Hepatocyte (in vitro differentiated cells): ENCODE data around the gene AGTPBP1. TPM values are rescaled to one million over a fixed set of nuclear protein-coding genes. Genes with fewer than 3 reads are reported as not detected.
A peak's percentile ranks its signal among the peaks of the same experiment; 100 is the strongest.

Source experiments
- DNase-seq: peaks from one replicate; pipeline ENCODE4 v3.0.0-alpha.2; 2016; ENCODE audit warnings: low spot score
- H2AFZ ChIP-seq: fragments of 200-600 bp; sonication (generic); 2 replicates; pipeline ENCODE4 v1.6.0; 2016; ENCODE audit warnings: antibody characterized with exemption, mild to moderate bottlenecking
- H3K27ac ChIP-seq: fragments of 200-600 bp; sonication (generic); 2 replicates; pipeline ENCODE4 v1.5.1; 2016; ENCODE audit warnings: mild to moderate bottlenecking
- H3K27me3 ChIP-seq: fragments of 200-600 bp; sonication (generic); 2 replicates; pipeline ENCODE4 v1.6.1; 2016
- H3K36me3 ChIP-seq: fragments of 200-600 bp; sonication (generic); replicated peaks from 2 replicates; pipeline ENCODE4 v1.5.1; 2016; ENCODE audit warnings: low read depth; ENCODE audit not compliant: insufficient read depth
- H3K4me1 ChIP-seq: fragments of 200-600 bp; sonication (generic); 2 replicates; pipeline ENCODE4 v1.5.1; 2016; ENCODE audit warnings: mild to moderate bottlenecking, moderate library complexity; ENCODE audit not compliant: insufficient read depth
- H3K4me2 ChIP-seq: fragments of 200-600 bp; sonication (generic); 2 replicates; pipeline ENCODE4 v1.6.0; 2016
- H3K4me3 ChIP-seq: fragments of 200-600 bp; sonication (generic); 2 replicates; pipeline ENCODE4 v1.5.1; 2016; ENCODE audit warnings: mild to moderate bottlenecking
- H3K79me2 ChIP-seq: fragments of 200-600 bp; sonication (generic); 2 replicates; pipeline ENCODE4 v1.6.0; 2017; ENCODE audit warnings: mild to moderate bottlenecking
- H3K9me2 ChIP-seq: fragments of 200-600 bp; sonication (generic); replicated peaks from 2 replicates; pipeline ENCODE4 v1.6.0; 2017; ENCODE audit warnings: mild to moderate bottlenecking; ENCODE audit not compliant: insufficient read depth
- H3K9me3 ChIP-seq: fragments of 200-600 bp; sonication (generic); 2 replicates; pipeline ENCODE4 v1.5.1; 2016; ENCODE audit warnings: low read depth, mild to moderate bottlenecking
- H4K20me1 ChIP-seq: fragments of 200-600 bp; sonication (generic); 2 replicates; pipeline ENCODE4 v1.6.0; 2016; ENCODE audit warnings: mild to moderate bottlenecking; ENCODE audit not compliant: insufficient read depth, poor library complexity, severe bottlenecking
- EZH2 ChIP-seq: fragments of 200-600 bp; sonication (generic); IDR thresholded peaks from 2 replicates; pipeline ENCODE4 v1.6.1; 2016; ENCODE audit warnings: antibody characterized with exemption, mild to moderate bottlenecking, borderline replicate concordance
- EZH2phosphoT487 ChIP-seq: fragments of 200-600 bp; sonication (generic); IDR thresholded peaks from one replicate; pipeline ENCODE4 v1.6.1; 2018; ENCODE audit warnings: antibody characterized with exemption, mild to moderate bottlenecking, low read depth, moderate library complexity; ENCODE audit not compliant: unreplicated experiment, severe bottlenecking
- WGBS: methylation state at CpG from one replicate; pipeline ENCODE4 v1.1.6; 2016; ENCODE audit warnings: low lambda C conversion rate; ENCODE audit errors: missing lambda C conversion rate; 5-methylcytosine and 5-hydroxymethylcytosine counted together
- polyA plus RNA-seq: library from polyadenylated mRNA; unstranded; fragments of >200 nt; fragmentation: Nextera tagmentation; extraction: Ambion mirVana; gene quantifications from 2 replicates; pipeline ENCODE4 v1.2.1, GENCODE V29; 2016
- total RNA-seq: library from RNA; depleted of rRNA; stranded (reverse); fragments of >200 nt; gene quantifications from 2 replicates; pipeline ENCODE4 v1.2.3, GENCODE V29; 2014
- TF ChIP-seq, protein P1 (sequence below): fragments of 200-600 bp; sonication (generic); IDR thresholded peaks from 2 replicates; pipeline ENCODE4 v1.5.1; 2016; ENCODE audit warnings: antibody characterized with exemption, mild to moderate bottlenecking; ENCODE audit not compliant: poor library complexity

AGTPBP1 gene
- total and polyA plus RNA-seq, 2 experiments from 2014 or later: 7.6 to 16.8 TPM

DNA sequence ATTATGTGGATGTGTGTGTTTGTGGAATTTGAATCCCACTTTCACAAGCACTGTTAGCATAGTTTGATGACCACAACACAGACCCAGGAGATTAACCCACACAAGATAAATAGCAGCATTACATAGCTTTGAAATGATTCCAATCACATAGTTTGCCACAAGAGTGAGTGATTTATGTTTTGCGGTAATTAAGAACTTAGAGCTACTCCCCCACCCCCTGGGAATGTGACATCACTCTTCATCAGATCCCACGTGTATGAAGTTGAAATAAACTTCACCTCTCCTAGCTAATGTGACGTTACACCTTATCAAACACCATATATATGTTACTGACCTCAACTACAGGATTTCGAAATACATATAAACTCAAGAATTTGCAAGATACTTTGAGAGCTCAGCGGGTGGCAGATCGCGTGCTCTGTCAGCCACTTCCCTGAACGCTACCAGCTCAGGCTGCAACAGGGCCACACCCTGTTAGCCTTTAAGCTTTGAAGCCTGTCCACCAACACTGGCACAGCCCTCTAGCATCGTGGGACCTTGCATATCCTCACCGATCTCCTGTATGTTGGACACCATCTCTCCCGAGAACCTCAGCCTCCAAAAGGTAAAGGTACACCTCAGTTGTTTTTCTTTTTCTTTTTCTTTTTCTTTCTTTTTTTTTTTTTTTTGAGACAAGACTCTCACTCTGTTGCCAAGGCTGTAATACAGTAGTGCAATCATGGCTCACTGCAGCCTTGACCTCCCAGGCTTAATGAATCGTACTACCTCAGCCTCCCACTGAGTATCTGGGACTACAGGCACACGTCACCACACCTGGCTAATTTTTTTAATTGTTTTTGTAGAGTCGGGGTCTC, 1.7 kb upstream of the AGTPBP1 start:
- H3K4me2 ChIP-seq: peak overlapping the region; percentile 87

GRCh38 chr9:85742597-85742936, 813 bp upstream of the AGTPBP1 start:
- DNase-seq: no peak
- Histone ChIP-seq H3K27ac (peak overlapping the region; percentile 94), H3K9me3 (no peaks in the 10 kb centered on the region), H3K4me2 (peak overlapping the region; percentile 87), H3K79me2 (peaks cover 31% of the 10 kb centered on the region), H3K4me1 (peaks cover 5% of the 10 kb centered on the region), H4K20me1 (no peaks in the 10 kb centered on the region), H3K36me3 (no peaks in the 10 kb centered on the region), H3K9me2 (no peaks in the 10 kb centered on the region), H3K4me3 (peak overlapping the region; percentile 81), H3K27me3 (no peaks in the 10 kb centered on the region), H2AFZ (peak overlapping the region; percentile 94)
- TF ChIP-seq, protein P1, sequence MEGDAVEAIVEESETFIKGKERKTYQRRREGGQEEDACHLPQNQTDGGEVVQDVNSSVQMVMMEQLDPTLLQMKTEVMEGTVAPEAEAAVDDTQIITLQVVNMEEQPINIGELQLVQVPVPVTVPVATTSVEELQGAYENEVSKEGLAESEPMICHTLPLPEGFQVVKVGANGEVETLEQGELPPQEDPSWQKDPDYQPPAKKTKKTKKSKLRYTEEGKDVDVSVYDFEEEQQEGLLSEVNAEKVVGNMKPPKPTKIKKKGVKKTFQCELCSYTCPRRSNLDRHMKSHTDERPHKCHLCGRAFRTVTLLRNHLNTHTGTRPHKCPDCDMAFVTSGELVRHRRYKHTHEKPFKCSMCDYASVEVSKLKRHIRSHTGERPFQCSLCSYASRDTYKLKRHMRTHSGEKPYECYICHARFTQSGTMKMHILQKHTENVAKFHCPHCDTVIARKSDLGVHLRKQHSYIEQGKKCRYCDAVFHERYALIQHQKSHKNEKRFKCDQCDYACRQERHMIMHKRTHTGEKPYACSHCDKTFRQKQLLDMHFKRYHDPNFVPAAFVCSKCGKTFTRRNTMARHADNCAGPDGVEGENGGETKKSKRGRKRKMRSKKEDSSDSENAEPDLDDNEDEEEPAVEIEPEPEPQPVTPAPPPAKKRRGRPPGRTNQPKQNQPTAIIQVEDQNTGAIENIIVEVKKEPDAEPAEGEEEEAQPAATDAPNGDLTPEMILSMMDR: no peak
- TF ChIP-seq EZH2 (no peak), EZH2phosphoT487 (no peak)
- WGBS: 8% methylated on average over 4 of the region's 4 CpGs

More for the DNA sequence above, 1.7 kb upstream of the AGTPBP1 start:
- peak; percentile 66 for DNase-seq
- peaks cover 21% of the 10 kb centered on the region for H3K79me2 ChIP-seq
- H4K20me1 ChIP-seq: no peaks in the 10 kb centered on the region
- no peak overlapping the region for H3K4me3 ChIP-seq
- peak overlapping the region; percentile 94 for H3K27ac ChIP-seq
- H3K27me3 ChIP-seq: no peaks in the 10 kb centered on the region
- TF ChIP-seq, protein P1: no peak
- TF ChIP-seq EZH2phosphoT487 (no peak), EZH2 (no peak)
- H3K36me3 ChIP-seq: no peaks in the 10 kb centered on the region
- peaks cover 5% of the 10 kb centered on the region for H3K4me1 ChIP-seq
- 41% methylated on average over 14 of the region's 14 CpGs for WGBS
- no peaks in the 10 kb centered on the region for H3K9me3 ChIP-seq
- H3K9me2 ChIP-seq: no peaks in the 10 kb centered on the region
- no peak overlapping the region for H2AFZ ChIP-seq

GRCh38 chr9:85741095-85741874, 469 bp downstream of the AGTPBP1 start:
- peaks cover 44% of the 10 kb centered on the region for H3K79me2 ChIP-seq
- peak overlapping the region; percentile 97 for H2AFZ ChIP-seq
- TF ChIP-seq EZH2 (no peak), EZH2phosphoT487 (no peak)
- TF ChIP-seq, protein P1: no peak
- no peaks in the 10 kb centered on the region for H3K27me3 ChIP-seq
- DNase-seq: peak; percentile 75
- peak overlapping the region; percentile 92 for H3K4me2 ChIP-seq
- no peaks in the 10 kb centered on the region for H3K9me2 ChIP-seq
- no peaks in the 10 kb centered on the region for H3K36me3 ChIP-seq
- peaks cover 5% of the 10 kb centered on the region for H3K4me1 ChIP-seq
- WGBS: under 1% methylated on average over 56 of the region's 75 CpGs
- H3K27ac ChIP-seq: peak overlapping the region; percentile 96
- H3K4me3 ChIP-seq: peak overlapping the region; percentile 94
- H4K20me1 ChIP-seq: no peaks in the 10 kb centered on the region
- H3K9me3 ChIP-seq: no peaks in the 10 kb centered on the region
